Chondrocyte (in vitro differentiated cells): ENCODE measurements around the gene WDR19. TPM values are rescaled to one million over a fixed set of nuclear protein-coding genes. Genes with fewer than 3 reads are reported as not detected.

Source experiments
- DNase-seq: peaks from one replicate; pipeline ENCODE4 v3.0.0; 2021; ENCODE audit warnings: mixed read lengths, low spot score
- H3K27ac Mint-ChIP-seq: one replicate; pipeline ENCODE4 v1.8.0; 2021; ENCODE audit warnings: mild to moderate bottlenecking, moderate library complexity, mixed read lengths; ENCODE audit not compliant: unreplicated experiment
- H3K27me3 Mint-ChIP-seq: 2 replicates; pipeline ENCODE4 v1.8.0; 2021; ENCODE audit warnings: low read depth, mixed read lengths
- H3K36me3 Mint-ChIP-seq: 2 replicates; pipeline ENCODE4 v1.8.0; 2021; ENCODE audit warnings: low read depth, mixed read lengths
- H3K4me1 Mint-ChIP-seq: 2 replicates; pipeline ENCODE4 v1.8.0; 2021; ENCODE audit warnings: low read depth, mild to moderate bottlenecking, mixed read lengths
- H3K4me3 Mint-ChIP-seq: one replicate; pipeline ENCODE4 v1.8.0; 2021; ENCODE audit warnings: mild to moderate bottlenecking, moderate library complexity, mixed read lengths; ENCODE audit not compliant: unreplicated experiment
- H3K9me3 Mint-ChIP-seq: 2 replicates; pipeline ENCODE4 v1.8.0; 2021; ENCODE audit warnings: low read depth, mixed read lengths
- total RNA-seq: library from RNA; stranded (reverse); gene quantifications from 3 replicates; pipeline ENCODE4 v1.2.1, GENCODE V29; 2021
- TF ChIP-seq, protein P1 (sequence below): fragments of 200-600 bp; sonication (generic); IDR thresholded peaks from 2 replicates; pipeline ENCODE4 v1.5.0; 2021; ENCODE audit warnings: antibody characterized with exemption, mild to moderate bottlenecking, moderate library complexity

Gene WDR19
- total RNA-seq, 1 donor from 2014 or later = 31.0 TPM

DNA sequence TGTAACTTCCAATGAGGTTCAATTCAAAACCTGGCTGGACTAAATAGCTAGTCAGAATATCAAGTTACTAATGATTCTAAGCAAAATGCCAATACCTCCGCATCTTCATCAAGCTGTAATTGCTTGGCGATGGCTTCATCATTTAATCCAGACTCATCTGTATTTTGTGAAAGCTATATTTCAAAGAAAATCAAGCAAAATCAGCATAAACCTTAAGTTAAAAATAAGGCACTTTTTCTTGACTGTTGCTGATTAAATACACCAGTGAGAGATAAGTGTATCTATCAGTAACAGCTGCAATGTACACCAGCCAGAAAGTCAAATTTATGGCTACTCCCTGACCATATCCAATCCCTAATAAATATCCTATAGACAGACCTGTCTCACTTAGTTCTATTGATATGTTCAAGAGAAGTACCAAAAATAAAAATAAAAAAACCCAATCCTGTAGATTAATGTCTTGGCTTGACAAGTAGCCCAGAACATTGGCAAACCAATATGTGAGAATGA lies 144.2 kb downstream of the WDR19 start:
- peaks cover 14% of the 10 kb centered on the region for H3K4me1 Mint-ChIP-seq
- H3K27ac Mint-ChIP-seq = no peak overlapping the region
- TF ChIP-seq, protein P1, sequence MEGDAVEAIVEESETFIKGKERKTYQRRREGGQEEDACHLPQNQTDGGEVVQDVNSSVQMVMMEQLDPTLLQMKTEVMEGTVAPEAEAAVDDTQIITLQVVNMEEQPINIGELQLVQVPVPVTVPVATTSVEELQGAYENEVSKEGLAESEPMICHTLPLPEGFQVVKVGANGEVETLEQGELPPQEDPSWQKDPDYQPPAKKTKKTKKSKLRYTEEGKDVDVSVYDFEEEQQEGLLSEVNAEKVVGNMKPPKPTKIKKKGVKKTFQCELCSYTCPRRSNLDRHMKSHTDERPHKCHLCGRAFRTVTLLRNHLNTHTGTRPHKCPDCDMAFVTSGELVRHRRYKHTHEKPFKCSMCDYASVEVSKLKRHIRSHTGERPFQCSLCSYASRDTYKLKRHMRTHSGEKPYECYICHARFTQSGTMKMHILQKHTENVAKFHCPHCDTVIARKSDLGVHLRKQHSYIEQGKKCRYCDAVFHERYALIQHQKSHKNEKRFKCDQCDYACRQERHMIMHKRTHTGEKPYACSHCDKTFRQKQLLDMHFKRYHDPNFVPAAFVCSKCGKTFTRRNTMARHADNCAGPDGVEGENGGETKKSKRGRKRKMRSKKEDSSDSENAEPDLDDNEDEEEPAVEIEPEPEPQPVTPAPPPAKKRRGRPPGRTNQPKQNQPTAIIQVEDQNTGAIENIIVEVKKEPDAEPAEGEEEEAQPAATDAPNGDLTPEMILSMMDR = no peak
- no peak overlapping the region for H3K4me3 Mint-ChIP-seq
- DNase-seq = no peak
- H3K27me3 Mint-ChIP-seq = no peaks in the 10 kb centered on the region
- no peaks in the 10 kb centered on the region for H3K9me3 Mint-ChIP-seq
- H3K36me3 Mint-ChIP-seq = peaks cover 10% of the 10 kb centered on the region

DNA sequence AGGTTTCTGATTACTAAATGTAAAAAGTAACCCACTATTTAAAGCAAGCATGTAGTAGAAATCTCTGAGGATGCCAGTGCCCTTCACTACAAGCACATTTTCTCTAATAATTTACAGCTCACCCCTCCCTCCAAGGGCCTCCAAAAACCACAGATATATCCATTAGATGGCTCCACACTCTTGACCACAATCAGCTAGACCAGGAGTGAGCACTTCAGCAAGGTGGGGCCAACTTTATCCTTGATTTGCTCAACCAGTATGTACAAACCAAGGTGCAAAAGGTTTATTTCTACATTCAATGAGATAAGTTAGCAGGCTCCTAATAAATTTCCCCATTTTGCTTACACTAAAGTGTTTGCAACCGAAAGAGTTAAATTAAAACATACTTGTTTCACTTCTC lies 148.0 kb downstream of the WDR19 start:
- Mint-ChIP-seq H3K27me3 (no peaks in the 10 kb centered on the region), H3K36me3 (peaks cover 5% of the 10 kb centered on the region), H3K4me1 (peaks cover 12% of the 10 kb centered on the region), H3K27ac (no peak overlapping the region), H3K4me3 (no peak overlapping the region), H3K9me3 (no peaks in the 10 kb centered on the region)
- TF ChIP-seq, protein P1 = no peak
- DNase-seq = no peak

DNA sequence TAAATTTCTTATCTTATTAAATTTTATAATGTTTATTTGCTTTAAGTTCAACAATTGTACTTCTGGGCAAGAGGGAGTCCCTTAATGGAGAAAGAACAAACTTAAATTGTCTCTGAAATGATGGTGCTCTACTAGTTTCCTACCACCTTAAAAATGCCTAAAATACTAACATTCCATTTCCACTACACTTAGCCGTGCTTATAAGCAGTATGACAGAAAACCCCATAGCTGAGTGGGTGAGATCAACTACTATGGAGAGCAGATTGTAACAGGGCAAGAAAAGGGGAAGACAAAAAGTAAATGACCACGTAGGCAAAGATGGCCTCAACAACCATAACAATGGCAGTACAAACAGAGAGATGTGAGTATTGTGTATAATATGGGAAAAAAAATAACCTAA lies 148.9 kb downstream of the WDR19 start:
- H3K9me3 Mint-ChIP-seq = no peaks in the 10 kb centered on the region
- DNase-seq = no peak
- TF ChIP-seq, protein P1 = no peak
- peaks cover 15% of the 10 kb centered on the region for H3K4me1 Mint-ChIP-seq
- H3K4me3 Mint-ChIP-seq = no peak overlapping the region
- no peak overlapping the region for H3K27ac Mint-ChIP-seq
- H3K36me3 Mint-ChIP-seq = peaks cover 2% of the 10 kb centered on the region
- H3K27me3 Mint-ChIP-seq = no peaks in the 10 kb centered on the region

Other genes starting within 250 kb of the WDR19 start
- 0.32 to 0.36 TPM in 2 of 3 replicates, not detected in the other for gene TMEM156, start 150.1 kb upstream of the WDR19 start, total RNA-seq
- 46.8 to 83.3 TPM (median 74.8 TPM) in 3 replicates for gene KLHL5, start 120.3 kb upstream of the WDR19 start, total RNA-seq
- 43.9 to 46.8 TPM (median 46.0 TPM) in 3 replicates for gene RFC1, start 183.8 kb downstream of the WDR19 start, total RNA-seq
- gene KLB, start 224.4 kb downstream of the WDR19 start, total RNA-seq = not detected in 3 replicates